GM12864 (cell line): ENCODE measurements around the gene SECTM1.

ENCODE experiments used
- DNase-seq: peaks from one replicate; pipeline ENCODE4 v3.0.0-alpha.2; 2011; ENCODE audit warnings: low read depth
- H3K4me3 ChIP-seq: 2 replicates; pipeline ENCODE4 v1.5.1; 2011; ENCODE audit warnings: mild to moderate bottlenecking, low read depth, low read length, control low read depth
- CTCF ChIP-seq: IDR thresholded peaks from 2 replicates; pipeline ENCODE4 v1.5.1; 2011; ENCODE audit warnings: low read depth, mild to moderate bottlenecking, moderate library complexity, low read length, control low read depth, inconsistent platforms; ENCODE audit errors: missing control alignments

The SECTM1 gene

GRCh38 chr17:82371333-82372248 is 38.0 kb upstream of the SECTM1 start, which contains the start of gene UTS2R:
Gene UTS2R (plus strand): TSS chr17:82371765. CDS start chr17:82374325, 2,560 bp downstream.
- no peak within 1 kb of the TSS; the same call in none of the 2 replicates for H3K4me3 ChIP-seq
- DNase-seq = no peak
- TF ChIP-seq CTCF = no peak

- H3K4me3 ChIP-seq = no peak overlapping the region; the same call in none of the 2 replicates
These were observed 37.1 kb upstream of the SECTM1 start for GRCh38 chr17:82370471-82371332.

GRCh38 chr17:82369211-82369610 is 35.6 kb upstream of the SECTM1 start:
- no peak for TF ChIP-seq CTCF
- no peak for DNase-seq
- no peak overlapping the region for H3K4me3 ChIP-seq

More at GRCh38 chr17:82370471-82371332, 37.1 kb upstream of the SECTM1 start:
- peak; percentile 55 for DNase-seq
- no peak for TF ChIP-seq CTCF

GRCh38 chr17:82367724-82368524 is 34.4 kb upstream of the SECTM1 start:
- no peak for DNase-seq
- no peak for TF ChIP-seq CTCF
- H3K4me3 ChIP-seq = no peak overlapping the region

- no peak overlapping the region for H3K4me3 ChIP-seq
- TF ChIP-seq CTCF = no peak
- DNase-seq = no peak
These were observed 33.2 kb upstream of the SECTM1 start for GRCh38 chr17:82366749-82367148.

- no peak for DNase-seq
- no peak overlapping the region for H3K4me3 ChIP-seq
- TF ChIP-seq CTCF = no peak
These were observed 32.2 kb upstream of the SECTM1 start for GRCh38 chr17:82365606-82366295.
